Hepatocyte (in vitro differentiated cells): ENCODE data around the gene ARHGEF1.

Experiments
- EZH2 ChIP-seq: fragments of 200-600 bp; sonication (generic); IDR thresholded peaks from 2 replicates; pipeline ENCODE4 v1.6.1; 2016; ENCODE audit warnings: antibody characterized with exemption, mild to moderate bottlenecking, borderline replicate concordance
- TF ChIP-seq, protein P1 (sequence below): fragments of 200-600 bp; sonication (generic); IDR thresholded peaks from 2 replicates; pipeline ENCODE4 v1.5.1; 2016; ENCODE audit warnings: antibody characterized with exemption, mild to moderate bottlenecking; ENCODE audit not compliant: poor library complexity

GRCh38 chr19:41847351-41848105, 35.5 kb upstream of the ARHGEF1 start:
- TF ChIP-seq, protein P1, sequence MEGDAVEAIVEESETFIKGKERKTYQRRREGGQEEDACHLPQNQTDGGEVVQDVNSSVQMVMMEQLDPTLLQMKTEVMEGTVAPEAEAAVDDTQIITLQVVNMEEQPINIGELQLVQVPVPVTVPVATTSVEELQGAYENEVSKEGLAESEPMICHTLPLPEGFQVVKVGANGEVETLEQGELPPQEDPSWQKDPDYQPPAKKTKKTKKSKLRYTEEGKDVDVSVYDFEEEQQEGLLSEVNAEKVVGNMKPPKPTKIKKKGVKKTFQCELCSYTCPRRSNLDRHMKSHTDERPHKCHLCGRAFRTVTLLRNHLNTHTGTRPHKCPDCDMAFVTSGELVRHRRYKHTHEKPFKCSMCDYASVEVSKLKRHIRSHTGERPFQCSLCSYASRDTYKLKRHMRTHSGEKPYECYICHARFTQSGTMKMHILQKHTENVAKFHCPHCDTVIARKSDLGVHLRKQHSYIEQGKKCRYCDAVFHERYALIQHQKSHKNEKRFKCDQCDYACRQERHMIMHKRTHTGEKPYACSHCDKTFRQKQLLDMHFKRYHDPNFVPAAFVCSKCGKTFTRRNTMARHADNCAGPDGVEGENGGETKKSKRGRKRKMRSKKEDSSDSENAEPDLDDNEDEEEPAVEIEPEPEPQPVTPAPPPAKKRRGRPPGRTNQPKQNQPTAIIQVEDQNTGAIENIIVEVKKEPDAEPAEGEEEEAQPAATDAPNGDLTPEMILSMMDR = no peak
- no peak for TF ChIP-seq EZH2
